Peyer's patch (tissue), 4 donors: Measurements from ENCODE around the gene TOMM34. TPM values are rescaled to one million over a fixed set of nuclear protein-coding genes. Genes with fewer than 3 reads are reported as not detected.

Experiments used
- DNase-seq, 3 donors: peaks; one replicate each; pipeline ENCODE4 v3.0.0-alpha.2; 2017 to 2019
- H3K27ac ChIP-seq, 4 donors: fragments of 200-600 bp; sonication (generic); one replicate each; pipeline ENCODE4 v1.5.1; 2016 to 2019
- H3K27me3 ChIP-seq, 2 donors: fragments of 200-600 bp; sonication (generic); one replicate each; pipeline ENCODE4 v1.5.1; 2019
- H3K36me3 ChIP-seq, 3 donors: fragments of 200-600 bp; sonication (generic); one replicate each; pipeline ENCODE4 v1.5.1; 2016 to 2019
- H3K4me1 ChIP-seq, 4 donors: fragments of 200-600 bp; sonication (generic); one replicate each; pipeline ENCODE4 v1.5.1; 2016 to 2019
- H3K4me3 ChIP-seq, 4 donors: fragments of 200-600 bp; sonication (generic); 1 replicate in 3 of 4; 2 replicates in 1 of 4; pipeline ENCODE4 v1.5.1; 2016 to 2019; ENCODE audit warnings: mild to moderate bottlenecking in 1 of 4
- H3K9me3 ChIP-seq, 4 donors: fragments of 200-600 bp; sonication (generic); one replicate each; pipeline ENCODE4 v1.5.1; 2016 to 2019; ENCODE audit warnings: mild to moderate bottlenecking in 1 of 4
- CTCF ChIP-seq, 6 experiments: fragments of 450-650 bp in 4 of 6; fragments of 200-600 bp in 2 of 6; sonication (generic) in 1 of 6; IDR thresholded peaks; one replicate each; pipeline ENCODE4 v1.5.1; 2017 to 2019; ENCODE audit warnings: antibody characterized with exemption in 6 of 6, mild to moderate bottlenecking in 3 of 6, moderate library complexity in 1 of 6
- POLR2A ChIP-seq, 2 donors: fragments of 450-650 bp; IDR thresholded peaks; one replicate each; pipeline ENCODE4 v1.5.1; 2017; ENCODE audit warnings: antibody characterized with exemption in 2 of 2, mild to moderate bottlenecking in 2 of 2, moderate library complexity in 2 of 2
- total RNA-seq, 4 donors: library from RNA; depleted of rRNA; stranded (reverse); fragments of >200 nt; gene quantifications; one replicate each; pipeline ENCODE4 v1.1.0, GENCODE V29; 2016

TOMM34 gene
- total RNA-seq, 4 donors from 2014 or later: 8.4 to 19.0 (median 12.2) TPM

GRCh38 chr20:44942264-44942973 is 17.8 kb downstream of the TOMM34 start:
- Histone ChIP-seq H3K36me3 (peaks cover 0 to 68% (median 0%) of the 10 kb centered on the region in 3 donors), H3K9me3 (no peaks in the 10 kb centered on the region), H3K27me3 (no peaks in the 10 kb centered on the region), H3K27ac (no peak overlapping the region), H3K4me3 (no peak overlapping the region), H3K4me1 (no peaks in the 10 kb centered on the region)
- TF ChIP-seq POLR2A (IDR thresholded peaks at IDR 0.05): no peak
- TF ChIP-seq CTCF (IDR thresholded peaks at IDR 0.05): no peak
- DNase-seq: no peak

GRCh38 chr20:44941120-44941691 is 19.0 kb downstream of the TOMM34 start:
- Histone ChIP-seq H3K27me3 (no peaks in the 10 kb centered on the region), H3K27ac (no peak overlapping the region), H3K36me3 (peaks cover 0 to 56% (median 0%) of the 10 kb centered on the region in 3 donors), H3K4me1 (no peaks in the 10 kb centered on the region), H3K9me3 (no peaks in the 10 kb centered on the region), H3K4me3 (no peak overlapping the region)
- TF ChIP-seq POLR2A (IDR thresholded peaks at IDR 0.05) (no peak), CTCF (IDR thresholded peaks at IDR 0.05) (no peak)
- no peak for DNase-seq

GRCh38 chr20:44938637-44939036 is 21.6 kb downstream of the TOMM34 start:
- peaks cover 0 to 31% (median 0%) of the 10 kb centered on the region in 3 donors for H3K36me3 ChIP-seq

GRCh38 chr20:44936510-44936909 is 23.7 kb downstream of the TOMM34 start:
- DNase-seq: no peak
- no peaks in the 10 kb centered on the region for H3K9me3 ChIP-seq
- no peaks in the 10 kb centered on the region for H3K27me3 ChIP-seq
- TF ChIP-seq POLR2A (IDR thresholded peaks at IDR 0.05) (no peak), CTCF (IDR thresholded peaks at IDR 0.05) (no peak)
- H3K27ac ChIP-seq: no peak overlapping the region
- peaks cover 0 to 9% (median 0%) of the 10 kb centered on the region in 3 donors for H3K36me3 ChIP-seq
- no peak overlapping the region for H3K4me3 ChIP-seq
- no peaks in the 10 kb centered on the region for H3K4me1 ChIP-seq

More at GRCh38 chr20:44938637-44939036, 21.6 kb downstream of the TOMM34 start:
- Histone ChIP-seq H3K27ac (no peak overlapping the region), H3K27me3 (no peaks in the 10 kb centered on the region), H3K9me3 (no peaks in the 10 kb centered on the region), H3K4me1 (no peaks in the 10 kb centered on the region), H3K4me3 (no peak overlapping the region)
- DNase-seq: no peak
- no peak for TF ChIP-seq CTCF (IDR thresholded peaks at IDR 0.05)
- no peak for TF ChIP-seq POLR2A (IDR thresholded peaks at IDR 0.05)

- no peak for TF ChIP-seq CTCF (IDR thresholded peaks at IDR 0.05)
- TF ChIP-seq POLR2A (IDR thresholded peaks at IDR 0.05): no peak
- Histone ChIP-seq H3K27me3 (no peaks in the 10 kb centered on the region), H3K4me1 (no peaks in the 10 kb centered on the region), H3K9me3 (no peaks in the 10 kb centered on the region), H3K27ac (no peak overlapping the region), H3K4me3 (no peak overlapping the region), H3K36me3 (no peaks in the 10 kb centered on the region)
- no peak for DNase-seq
Measured at GRCh38 chr20:44932916-44933315, 27.3 kb downstream of the TOMM34 start.
